HFFc6 (cell line): ENCODE results near the gene RTN4RL2. TPM values are rescaled to one million over a fixed set of nuclear protein-coding genes. Genes with fewer than 3 reads are reported as not detected.

Experiments
- DNase-seq: peaks from one replicate; pipeline ENCODE4 v3.0.0-alpha.2; 2018
- H3K27ac Mint-ChIP-seq: 2 replicates; pipeline ENCODE4 v1.8.0; 2020; ENCODE audit warnings: mild to moderate bottlenecking, mixed read lengths
- H3K27me3 Mint-ChIP-seq: 2 replicates; pipeline ENCODE4 v1.8.0; 2021; ENCODE audit warnings: mild to moderate bottlenecking, moderate library complexity, mixed read lengths; ENCODE audit not compliant: insufficient read depth
- H3K36me3 Mint-ChIP-seq: 2 replicates; pipeline ENCODE4 v1.8.0; 2021; ENCODE audit warnings: low read depth, mixed read lengths
- H3K4me1 Mint-ChIP-seq: 2 replicates; pipeline ENCODE4 v1.8.0; 2020; ENCODE audit warnings: low read depth, mixed read lengths
- H3K4me3 Mint-ChIP-seq: 2 replicates; pipeline ENCODE4 v1.8.0; 2020; ENCODE audit warnings: mild to moderate bottlenecking, moderate library complexity, mixed read lengths
- H3K9me3 Mint-ChIP-seq: 2 replicates; pipeline ENCODE4 v1.8.0; 2020; ENCODE audit warnings: mild to moderate bottlenecking, mixed read lengths
- total RNA-seq, 6 experiments: library from RNA; stranded (reverse); fragmentation: NEBNext Ultra II Directional; extraction: Animal tissue kit (Norgen Biotek cat#: 25700); gene quantifications; 2 replicates in 1 of 6; 3 replicates in 5 of 6; pipeline ENCODE4 v1.2.3, GENCODE V29; 2021
- TF ChIP-seq, protein P1 (sequence below): fragments of 200-600 bp; sonication (generic); IDR thresholded peaks from 2 replicates; pipeline ENCODE4 v1.5.0; 2021; ENCODE audit warnings: antibody characterized with exemption, mild to moderate bottlenecking

RTN4RL2 gene
- total RNA-seq, 6 experiments from 2014 or later: 0.09 to 0.66 (median 0.35) TPM

DNA sequence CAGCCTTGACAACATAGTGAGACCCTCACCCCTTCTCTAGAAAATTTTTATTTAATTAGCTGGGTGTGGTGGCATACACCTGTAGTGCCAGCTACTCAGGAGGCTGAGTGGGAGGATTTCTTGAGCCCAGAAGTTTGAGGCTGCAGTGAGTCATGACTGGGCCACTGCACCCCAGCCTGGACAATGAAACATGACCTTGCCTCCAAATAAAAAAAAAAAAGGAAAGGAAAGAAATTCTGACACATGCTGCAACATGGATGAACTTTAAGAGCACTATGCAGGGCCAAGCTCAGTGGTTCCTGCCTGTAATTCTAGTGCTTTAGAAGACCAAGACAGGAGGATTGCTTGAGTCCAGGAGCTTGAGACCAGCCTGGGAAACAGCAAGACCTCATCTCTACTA, 42.2 kb upstream of the RTN4RL2 start:
- no peak overlapping the region for H3K4me3 Mint-ChIP-seq
- H3K36me3 Mint-ChIP-seq: peaks cover 8% of the 10 kb centered on the region; the same call in 1 of the 2 replicates
- no peak for DNase-seq
- no peak overlapping the region for H3K27ac Mint-ChIP-seq
- peaks cover 15% of the 10 kb centered on the region for H3K27me3 Mint-ChIP-seq
- TF ChIP-seq, protein P1, sequence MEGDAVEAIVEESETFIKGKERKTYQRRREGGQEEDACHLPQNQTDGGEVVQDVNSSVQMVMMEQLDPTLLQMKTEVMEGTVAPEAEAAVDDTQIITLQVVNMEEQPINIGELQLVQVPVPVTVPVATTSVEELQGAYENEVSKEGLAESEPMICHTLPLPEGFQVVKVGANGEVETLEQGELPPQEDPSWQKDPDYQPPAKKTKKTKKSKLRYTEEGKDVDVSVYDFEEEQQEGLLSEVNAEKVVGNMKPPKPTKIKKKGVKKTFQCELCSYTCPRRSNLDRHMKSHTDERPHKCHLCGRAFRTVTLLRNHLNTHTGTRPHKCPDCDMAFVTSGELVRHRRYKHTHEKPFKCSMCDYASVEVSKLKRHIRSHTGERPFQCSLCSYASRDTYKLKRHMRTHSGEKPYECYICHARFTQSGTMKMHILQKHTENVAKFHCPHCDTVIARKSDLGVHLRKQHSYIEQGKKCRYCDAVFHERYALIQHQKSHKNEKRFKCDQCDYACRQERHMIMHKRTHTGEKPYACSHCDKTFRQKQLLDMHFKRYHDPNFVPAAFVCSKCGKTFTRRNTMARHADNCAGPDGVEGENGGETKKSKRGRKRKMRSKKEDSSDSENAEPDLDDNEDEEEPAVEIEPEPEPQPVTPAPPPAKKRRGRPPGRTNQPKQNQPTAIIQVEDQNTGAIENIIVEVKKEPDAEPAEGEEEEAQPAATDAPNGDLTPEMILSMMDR: no peak
- no peaks in the 10 kb centered on the region for H3K9me3 Mint-ChIP-seq
- no peaks in the 10 kb centered on the region for H3K4me1 Mint-ChIP-seq

DNA sequence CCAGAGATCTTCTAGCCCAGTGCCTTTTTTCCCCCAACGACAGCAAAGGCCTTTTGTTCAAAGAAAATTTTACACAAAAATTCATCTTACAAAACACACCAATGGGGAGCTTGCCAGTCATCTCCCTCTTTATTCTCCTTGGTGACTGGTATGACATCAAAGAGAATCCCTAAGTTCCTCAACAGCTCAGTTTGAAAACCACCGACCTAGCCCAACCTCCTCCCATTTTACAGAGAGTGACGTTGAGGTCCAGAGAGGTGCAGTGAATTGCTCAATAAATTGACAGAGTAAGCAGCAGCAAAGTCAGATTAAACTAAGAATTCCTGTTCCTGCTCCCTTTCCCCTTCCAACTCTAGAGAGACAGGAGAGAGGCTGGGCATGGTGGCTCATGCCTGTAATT, 41.2 kb upstream of the RTN4RL2 start:
- H3K4me3 Mint-ChIP-seq: no peak overlapping the region

DNA sequence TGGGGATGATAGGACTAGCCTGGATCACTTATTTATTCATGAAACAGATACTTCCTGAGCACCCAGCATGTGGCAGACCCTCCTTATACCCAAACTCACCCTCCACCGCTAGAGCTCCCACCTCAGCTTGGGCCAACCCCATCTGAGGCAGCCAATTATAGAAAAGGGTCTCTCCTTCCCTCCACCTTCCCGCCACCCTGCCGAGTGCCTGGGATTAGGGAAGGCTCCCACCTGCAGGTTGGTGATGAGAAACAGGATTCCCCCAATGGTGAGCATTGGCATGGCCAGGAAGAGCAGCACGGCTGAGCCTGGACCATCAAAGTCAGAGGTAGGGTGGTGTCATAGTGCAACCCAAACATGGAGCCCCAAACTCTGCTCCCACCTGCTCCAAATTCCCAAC, 39.3 kb upstream of the RTN4RL2 start:
- no peak for DNase-seq
- Mint-ChIP-seq H3K4me3 (no peak overlapping the region), H3K27me3 (peaks cover 15% of the 10 kb centered on the region; the same call in 1 of the 2 replicates), H3K9me3 (no peaks in the 10 kb centered on the region), H3K27ac (no peak overlapping the region), H3K4me1 (peaks cover 19% of the 10 kb centered on the region), H3K36me3 (peaks cover 8% of the 10 kb centered on the region; the same call in 1 of the 2 replicates)
- TF ChIP-seq, protein P1: no peak

More for the DNA sequence above, 41.2 kb upstream of the RTN4RL2 start:
- Mint-ChIP-seq H3K9me3 (no peaks in the 10 kb centered on the region), H3K36me3 (peaks cover 8% of the 10 kb centered on the region; the same call in 1 of the 2 replicates), H3K27me3 (peaks cover 15% of the 10 kb centered on the region), H3K27ac (no peak overlapping the region), H3K4me1 (peaks cover under 1% of the 10 kb centered on the region)
- TF ChIP-seq, protein P1: no peak
- DNase-seq: no peak

DNA sequence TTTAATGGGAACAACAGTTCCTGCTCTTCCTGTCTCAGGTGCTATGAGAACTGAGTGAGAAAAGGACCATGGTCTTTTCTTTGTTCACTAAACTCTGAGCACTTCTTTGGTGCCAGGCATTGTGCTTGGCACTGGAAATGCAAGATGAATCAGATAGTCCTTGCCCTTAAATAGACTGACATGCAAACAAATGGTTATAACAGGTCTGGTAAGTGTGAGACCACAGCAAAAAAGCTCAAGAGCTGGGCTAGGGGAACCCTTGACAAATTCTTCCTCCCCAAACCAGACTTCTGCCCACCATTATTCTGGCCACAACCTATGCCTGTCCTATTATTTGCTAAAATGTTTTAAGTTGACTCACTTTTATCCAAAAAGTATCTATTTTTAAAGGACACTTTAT, 38.5 kb upstream of the RTN4RL2 start:
- no peak for DNase-seq
- no peak overlapping the region for H3K4me3 Mint-ChIP-seq
- no peaks in the 10 kb centered on the region for H3K9me3 Mint-ChIP-seq
- H3K4me1 Mint-ChIP-seq: peaks cover 26% of the 10 kb centered on the region
- H3K27ac Mint-ChIP-seq: no peak overlapping the region
- H3K36me3 Mint-ChIP-seq: peaks cover 8% of the 10 kb centered on the region; the same call in 1 of the 2 replicates
- TF ChIP-seq, protein P1: no peak
- peaks cover 15% of the 10 kb centered on the region; the same call in 1 of the 2 replicates for H3K27me3 Mint-ChIP-seq

DNA sequence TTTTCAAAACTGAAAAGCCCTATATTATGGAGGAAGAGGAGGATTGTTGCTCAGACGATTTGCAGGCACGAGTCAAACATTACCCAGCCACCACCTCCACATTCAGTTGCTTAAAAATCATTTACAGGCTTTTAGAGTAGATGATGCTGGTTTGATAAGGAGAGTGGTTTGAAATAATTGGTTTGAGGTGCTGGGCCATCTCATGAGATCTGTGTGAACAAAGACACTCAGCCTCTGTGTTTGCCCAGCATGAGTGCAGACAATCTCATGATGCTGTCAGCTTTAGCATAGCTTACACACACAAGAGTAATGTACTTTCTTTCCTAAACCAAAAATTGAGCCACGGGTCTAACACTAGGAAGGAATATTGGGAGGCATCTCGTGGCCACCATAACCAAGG, 37.7 kb upstream of the RTN4RL2 start:
- H3K4me1 Mint-ChIP-seq: peaks cover 34% of the 10 kb centered on the region
- no peaks in the 10 kb centered on the region for H3K9me3 Mint-ChIP-seq
- no peak for DNase-seq
- H3K27me3 Mint-ChIP-seq: peaks cover 13% of the 10 kb centered on the region; the same call in 1 of the 2 replicates
- TF ChIP-seq, protein P1: no peak
- no peak overlapping the region for H3K4me3 Mint-ChIP-seq
- H3K36me3 Mint-ChIP-seq: peaks cover 1% of the 10 kb centered on the region; the same call in 1 of the 2 replicates
- no peak overlapping the region for H3K27ac Mint-ChIP-seq
